IMR-90 (cell line): ENCODE data around the gene SMIM44.

Experiments used
- CEBPB ChIP-seq: IDR thresholded peaks from 2 replicates; pipeline ENCODE4 v1.6.1; 2012; ENCODE audit warnings: low read depth, low read length, improper control_type of control experiment
- CHD1 ChIP-seq: IDR thresholded peaks from 2 replicates; pipeline ENCODE4 v1.6.1; 2012; ENCODE audit warnings: low read depth, low read length, improper control_type of control experiment
- FOS ChIP-seq: fragments of 150-350 bp; IDR thresholded peaks from 2 replicates; pipeline ENCODE4 v1.6.1; 2016; ENCODE audit warnings: low read depth, low read length
- MAZ ChIP-seq: IDR thresholded peaks from 2 replicates; pipeline ENCODE4 v1.6.1; 2012; ENCODE audit warnings: low read depth, mild to moderate bottlenecking, low read length, improper control_type of control experiment, moderate library complexity, borderline replicate concordance
- MXI1 ChIP-seq: IDR thresholded peaks from 2 replicates; pipeline ENCODE4 v1.6.1; 2012; ENCODE audit warnings: low read depth, mild to moderate bottlenecking, low read length, moderate library complexity, borderline replicate concordance
- POLR2A ChIP-seq: IDR thresholded peaks from 2 replicates; pipeline ENCODE4 v1.6.1; 2012; ENCODE audit warnings: mild to moderate bottlenecking, low read depth, low read length
- RAD21 ChIP-seq: IDR thresholded peaks from 2 replicates; pipeline ENCODE4 v1.6.1; 2012; ENCODE audit warnings: low read length, improper control_type of control experiment
- RCOR1 ChIP-seq: IDR thresholded peaks from 2 replicates; pipeline ENCODE4 v1.6.1; 2012; ENCODE audit warnings: mild to moderate bottlenecking, low read length, improper control_type of control experiment; ENCODE audit not compliant: insufficient replicate concordance
- TF ChIP-seq, protein P1 (sequence below): conservative IDR thresholded peaks from 2 replicates; pipeline ENCODE4 v1.5.1; 2012; ENCODE audit warnings: mild to moderate bottlenecking, low read depth, low read length, improper control_type of control experiment
- TF ChIP-seq, protein P2 (sequence below): fragments of 150-350 bp; IDR thresholded peaks from 2 replicates; pipeline ENCODE4 v1.6.1; 2016; ENCODE audit warnings: low read depth, mild to moderate bottlenecking, low read length, moderate library complexity, borderline replicate concordance
- TF ChIP-seq, protein P3 (sequence below): fragments of 150-350 bp; IDR thresholded peaks from 2 replicates; pipeline ENCODE4 v1.6.1; 2017; ENCODE audit warnings: mild to moderate bottlenecking, antibody characterized with exemption, low read length, low read depth

DNA sequence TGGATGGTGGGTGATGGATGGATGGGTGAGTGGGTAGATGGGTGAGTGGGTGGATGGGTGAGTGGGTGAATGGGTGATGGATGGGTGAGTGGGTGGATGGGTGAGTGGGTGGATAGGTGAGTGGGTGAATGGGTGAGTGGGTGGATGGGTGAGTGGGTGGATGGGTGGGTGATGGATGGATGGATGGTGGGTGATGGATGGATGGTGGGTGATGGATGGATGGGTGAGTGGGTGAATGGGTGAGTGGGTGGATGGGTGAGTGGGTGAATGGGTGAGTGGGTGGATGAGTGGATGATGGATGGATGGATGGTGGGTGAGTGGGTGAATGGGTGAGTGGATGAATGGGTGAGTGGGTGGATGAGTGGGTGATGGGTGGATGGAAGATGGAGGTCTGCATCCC, 5.7 kb downstream of the SMIM44 start:
- no peak for TF ChIP-seq CEBPB
- TF ChIP-seq, protein P1, sequence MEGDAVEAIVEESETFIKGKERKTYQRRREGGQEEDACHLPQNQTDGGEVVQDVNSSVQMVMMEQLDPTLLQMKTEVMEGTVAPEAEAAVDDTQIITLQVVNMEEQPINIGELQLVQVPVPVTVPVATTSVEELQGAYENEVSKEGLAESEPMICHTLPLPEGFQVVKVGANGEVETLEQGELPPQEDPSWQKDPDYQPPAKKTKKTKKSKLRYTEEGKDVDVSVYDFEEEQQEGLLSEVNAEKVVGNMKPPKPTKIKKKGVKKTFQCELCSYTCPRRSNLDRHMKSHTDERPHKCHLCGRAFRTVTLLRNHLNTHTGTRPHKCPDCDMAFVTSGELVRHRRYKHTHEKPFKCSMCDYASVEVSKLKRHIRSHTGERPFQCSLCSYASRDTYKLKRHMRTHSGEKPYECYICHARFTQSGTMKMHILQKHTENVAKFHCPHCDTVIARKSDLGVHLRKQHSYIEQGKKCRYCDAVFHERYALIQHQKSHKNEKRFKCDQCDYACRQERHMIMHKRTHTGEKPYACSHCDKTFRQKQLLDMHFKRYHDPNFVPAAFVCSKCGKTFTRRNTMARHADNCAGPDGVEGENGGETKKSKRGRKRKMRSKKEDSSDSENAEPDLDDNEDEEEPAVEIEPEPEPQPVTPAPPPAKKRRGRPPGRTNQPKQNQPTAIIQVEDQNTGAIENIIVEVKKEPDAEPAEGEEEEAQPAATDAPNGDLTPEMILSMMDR, result no peak
- no peak for TF ChIP-seq MAZ
- TF ChIP-seq RAD21, result no peak
- no peak for TF ChIP-seq POLR2A
- TF ChIP-seq CHD1, result no peak
- TF ChIP-seq, protein P2, sequence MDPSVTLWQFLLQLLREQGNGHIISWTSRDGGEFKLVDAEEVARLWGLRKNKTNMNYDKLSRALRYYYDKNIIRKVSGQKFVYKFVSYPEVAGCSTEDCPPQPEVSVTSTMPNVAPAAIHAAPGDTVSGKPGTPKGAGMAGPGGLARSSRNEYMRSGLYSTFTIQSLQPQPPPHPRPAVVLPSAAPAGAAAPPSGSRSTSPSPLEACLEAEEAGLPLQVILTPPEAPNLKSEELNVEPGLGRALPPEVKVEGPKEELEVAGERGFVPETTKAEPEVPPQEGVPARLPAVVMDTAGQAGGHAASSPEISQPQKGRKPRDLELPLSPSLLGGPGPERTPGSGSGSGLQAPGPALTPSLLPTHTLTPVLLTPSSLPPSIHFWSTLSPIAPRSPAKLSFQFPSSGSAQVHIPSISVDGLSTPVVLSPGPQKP, result no peak
- no peak for TF ChIP-seq MXI1
- TF ChIP-seq FOS, result no peak
- TF ChIP-seq RCOR1, result no peak
- TF ChIP-seq, protein P3, sequence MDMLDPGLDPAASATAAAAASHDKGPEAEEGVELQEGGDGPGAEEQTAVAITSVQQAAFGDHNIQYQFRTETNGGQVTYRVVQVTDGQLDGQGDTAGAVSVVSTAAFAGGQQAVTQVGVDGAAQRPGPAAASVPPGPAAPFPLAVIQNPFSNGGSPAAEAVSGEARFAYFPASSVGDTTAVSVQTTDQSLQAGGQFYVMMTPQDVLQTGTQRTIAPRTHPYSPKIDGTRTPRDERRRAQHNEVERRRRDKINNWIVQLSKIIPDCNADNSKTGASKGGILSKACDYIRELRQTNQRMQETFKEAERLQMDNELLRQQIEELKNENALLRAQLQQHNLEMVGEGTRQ, result no peak
